ENCODE data around the gene DUSP5.

DUSP5 gene

GRCh38 chr10:110548002-110548401 is 50.3 kb downstream of the DUSP5 start:
- no peak for DNase-seq

- no peak for DNase-seq
Observed at GRCh38 chr10:110549211-110549610, 51.5 kb downstream of the DUSP5 start.

- no peak for DNase-seq
Observed at GRCh38 chr10:110553905-110554304, 56.2 kb downstream of the DUSP5 start.

- no peak for DNase-seq
Observed at GRCh38 chr10:110556296-110556695, 58.6 kb downstream of the DUSP5 start.

GRCh38 chr10:110556969-110557601 is 59.4 kb downstream of the DUSP5 start:
- no peak for DNase-seq

- no peak for DNase-seq
Observed at GRCh38 chr10:110558041-110558440, 60.3 kb downstream of the DUSP5 start.

- DNase-seq: no peak
Observed at GRCh38 chr10:110560012-110560411, 62.3 kb downstream of the DUSP5 start.
